HG03066 (cell line): ENCODE data around the gene ATP6V0B.
A peak's percentile ranks its signal among the peaks of the same experiment; 100 is the strongest.

Experiments used
- ATAC-seq: cut with Tn5 transposase; IDR thresholded peaks from one replicate; pipeline ENCODE4 v1.9.1; 2021; ENCODE audit warnings: low read depth; ENCODE audit not compliant: unreplicated experiment

Gene ATP6V0B

GRCh38 chr1:43974443-43975248 lies at the start of gene ATP6V0B:
Gene ATP6V0B (plus strand): TSS chr1:43974960. CDS start chr1:43975041, 81 bp downstream.
- peak; percentile 63 for ATAC-seq

DNA sequence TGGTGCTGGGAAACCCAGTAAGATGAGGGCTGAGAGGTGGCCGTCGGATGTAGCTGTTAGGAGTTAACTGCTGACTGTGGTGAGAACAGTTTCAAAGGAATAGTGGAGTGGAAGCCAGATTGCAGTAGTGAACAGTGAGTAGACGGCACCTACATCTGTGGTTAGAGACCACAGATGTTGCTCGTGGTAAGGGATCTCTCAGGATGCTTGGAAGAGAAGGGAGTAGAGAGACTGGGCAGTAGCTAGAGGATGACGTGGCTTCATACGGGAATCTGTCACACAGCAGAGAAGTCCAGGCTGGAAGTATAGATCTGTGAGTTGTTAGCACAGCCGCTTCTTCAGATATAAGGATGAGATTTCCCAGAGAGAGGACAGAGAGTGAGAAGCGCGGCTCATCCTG lies 48.9 kb upstream of the ATP6V0B start:
- ATAC-seq: no peak

GRCh38 chr1:43930168-43930948 lies 44.4 kb upstream of the ATP6V0B start:
- no peak for ATAC-seq

DNA sequence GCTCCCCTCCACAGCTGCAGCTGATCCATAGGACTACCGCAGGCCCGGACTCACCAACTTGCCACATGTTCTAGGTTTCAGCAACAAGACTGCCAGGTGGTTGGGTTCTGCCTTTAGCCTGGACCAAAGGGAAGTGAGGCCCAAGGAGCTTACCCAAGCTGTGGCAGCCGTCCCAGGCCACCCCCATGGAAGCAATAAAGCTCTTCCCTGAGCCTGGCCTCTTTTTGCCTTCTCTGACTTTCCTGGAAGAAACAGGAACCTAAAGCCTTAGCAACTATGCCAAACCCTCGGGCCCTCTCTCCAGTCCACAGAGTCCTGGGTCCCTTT lies 43.8 kb upstream of the ATP6V0B start:
- no peak for ATAC-seq

DNA sequence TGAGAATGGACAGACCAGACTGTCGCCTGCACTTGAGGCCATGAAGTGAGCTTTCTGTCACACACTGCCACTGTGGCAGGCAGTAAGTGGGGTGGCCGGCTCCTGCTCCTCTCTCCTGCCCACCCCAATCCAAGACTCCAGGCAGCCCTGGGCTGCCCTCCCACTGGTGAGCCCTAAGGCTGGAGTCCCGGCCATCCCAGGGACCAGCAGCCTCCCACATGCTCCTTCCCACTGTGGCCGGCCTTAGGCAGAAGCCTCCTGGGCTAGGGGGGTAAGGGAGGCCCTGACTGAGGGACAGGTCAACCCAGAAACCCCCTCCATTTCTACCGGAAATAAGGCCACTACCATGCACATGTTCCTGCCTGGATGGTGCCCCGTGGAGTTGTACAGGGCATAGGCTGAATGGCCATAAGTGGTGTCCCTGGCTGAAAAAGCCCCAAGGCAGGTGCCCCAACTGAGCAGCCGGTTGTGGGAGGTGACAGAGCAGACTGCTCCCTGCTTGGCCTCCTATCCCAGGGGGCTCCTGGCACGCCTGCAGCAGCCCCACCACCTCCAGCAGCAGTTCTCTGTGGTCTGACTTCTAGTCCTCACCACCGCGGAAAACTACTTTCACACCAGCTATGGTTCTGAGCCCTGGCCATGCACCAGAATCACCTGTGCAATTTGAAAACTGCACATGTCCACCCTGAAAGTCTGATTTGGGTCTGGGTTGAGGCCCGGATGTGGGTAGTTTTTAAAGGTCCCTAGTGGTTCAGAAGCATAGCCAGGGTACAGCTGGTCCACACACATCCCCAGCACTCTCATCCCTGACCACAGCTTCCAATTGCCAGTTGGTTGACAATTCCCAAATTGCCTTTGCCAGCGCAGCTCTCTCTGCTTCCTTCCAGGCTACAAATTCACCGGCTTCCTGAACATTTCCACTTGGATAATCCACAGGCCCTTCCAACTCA lies 42.8 kb upstream of the ATP6V0B start:
- ATAC-seq: no peak

DNA sequence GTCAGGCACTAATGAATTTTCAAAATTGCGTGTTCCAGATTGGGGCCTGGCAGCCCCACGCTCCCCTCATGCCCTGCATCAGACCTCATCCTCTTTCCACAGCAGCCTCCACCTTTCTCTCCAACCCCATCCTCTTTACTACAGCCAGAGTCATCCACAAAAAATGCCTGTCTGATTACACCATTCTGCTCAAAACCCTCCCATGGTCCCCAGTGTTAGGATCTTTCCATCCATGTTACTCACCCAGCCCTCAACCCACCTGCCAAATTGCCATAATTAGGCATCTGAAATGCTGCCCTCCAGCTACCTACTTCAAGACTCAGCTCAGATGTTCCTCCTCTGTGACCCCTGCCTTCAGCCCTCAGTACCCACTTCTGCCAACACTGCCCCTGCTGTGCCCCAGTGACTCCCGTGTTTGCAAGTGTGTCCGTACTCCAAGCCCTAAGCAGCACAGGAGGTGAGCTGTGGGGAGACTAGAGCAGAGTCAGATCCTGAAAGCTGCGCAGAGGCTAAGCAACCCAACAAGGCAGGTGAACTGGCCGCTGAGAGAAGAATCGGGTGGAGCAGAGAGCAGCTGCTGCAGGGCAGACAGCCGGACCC lies 41.9 kb upstream of the ATP6V0B start:
- no peak for ATAC-seq

DNA sequence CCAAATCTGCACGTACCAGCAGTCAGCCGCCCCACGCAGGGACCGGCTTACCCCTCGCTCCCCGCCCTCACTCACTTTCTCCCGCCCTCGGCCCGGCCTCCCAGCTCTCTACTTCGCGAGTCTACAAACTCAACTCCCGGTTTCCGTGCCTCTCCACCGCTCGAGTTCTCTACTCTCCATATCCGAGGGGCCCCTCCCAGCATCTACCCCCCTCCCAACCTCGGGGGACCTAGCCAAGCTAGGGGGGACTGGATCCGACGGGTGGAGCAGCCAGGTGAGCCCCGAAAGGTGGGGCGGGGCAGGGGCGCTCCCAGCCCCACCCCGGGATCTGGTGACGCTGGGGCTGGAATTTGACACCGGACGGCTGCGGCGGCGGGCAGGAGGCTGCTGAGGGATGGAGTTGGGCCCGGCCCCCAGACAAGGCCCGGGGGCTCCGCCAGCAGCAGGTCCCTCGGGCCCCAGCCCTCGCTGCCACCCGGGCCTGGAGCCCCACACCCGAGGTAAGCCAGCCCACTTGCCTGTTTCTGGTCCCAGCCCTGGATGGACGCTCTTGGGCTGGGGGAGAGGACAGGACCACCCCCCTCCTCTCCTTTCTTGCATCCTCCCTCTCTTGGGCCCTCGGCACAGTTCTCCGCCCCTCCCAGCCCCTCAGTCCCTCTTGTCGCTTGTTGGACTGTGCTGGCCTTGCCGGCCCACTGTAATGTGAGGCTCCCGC lies 41.2 kb upstream of the ATP6V0B start, which contains the start of gene ARTN:
ARTN (plus strand) TSS at position 416 of the 715 bp plus-strand sequence. CDS start 1,856 bp downstream, outside the sequence.
- ATAC-seq: no peak

DNA sequence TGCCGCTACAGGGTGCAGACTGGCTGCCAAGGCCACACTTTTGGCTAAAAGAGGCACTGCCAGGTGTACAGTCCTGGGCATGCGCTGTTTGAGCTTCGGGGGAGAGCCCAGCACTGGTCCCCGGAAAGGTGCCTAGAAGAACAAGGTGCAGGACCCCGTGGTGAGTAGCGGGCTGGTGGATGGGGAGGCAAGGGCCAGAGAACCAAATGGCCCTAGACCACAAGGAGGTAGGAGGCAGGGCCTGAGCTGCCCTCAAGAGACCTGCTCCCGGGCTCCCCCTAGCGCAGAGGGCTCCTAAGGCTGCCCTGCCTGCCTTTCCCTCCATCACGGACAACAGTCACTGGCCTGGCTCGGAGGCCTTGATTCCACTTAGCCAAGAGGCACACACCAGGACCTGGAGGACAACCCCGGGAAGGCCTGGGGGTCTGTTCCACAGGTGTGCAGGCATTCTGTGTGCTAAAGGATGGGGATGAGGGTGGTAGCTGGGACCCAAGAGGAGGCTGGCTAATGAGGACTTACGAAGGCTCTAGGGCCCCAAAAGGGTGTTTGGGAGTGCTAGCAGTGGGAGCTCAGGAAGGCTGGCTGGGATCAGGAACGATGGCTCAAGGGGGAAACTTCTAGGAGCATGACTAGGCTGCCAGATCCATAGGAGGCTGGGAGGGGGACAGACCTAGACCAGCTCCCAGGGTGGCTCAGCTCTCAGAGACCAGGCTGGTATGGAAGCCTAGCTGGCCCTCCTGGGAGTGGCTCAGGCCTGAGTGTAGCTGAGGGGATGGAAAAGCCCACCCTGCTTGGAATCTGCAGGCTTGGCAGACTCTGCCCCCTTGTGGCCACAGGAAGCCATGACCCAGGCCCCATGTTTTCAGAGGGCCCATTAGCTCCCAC lies 40.4 kb upstream of the ATP6V0B start:
- no peak for ATAC-seq

DNA sequence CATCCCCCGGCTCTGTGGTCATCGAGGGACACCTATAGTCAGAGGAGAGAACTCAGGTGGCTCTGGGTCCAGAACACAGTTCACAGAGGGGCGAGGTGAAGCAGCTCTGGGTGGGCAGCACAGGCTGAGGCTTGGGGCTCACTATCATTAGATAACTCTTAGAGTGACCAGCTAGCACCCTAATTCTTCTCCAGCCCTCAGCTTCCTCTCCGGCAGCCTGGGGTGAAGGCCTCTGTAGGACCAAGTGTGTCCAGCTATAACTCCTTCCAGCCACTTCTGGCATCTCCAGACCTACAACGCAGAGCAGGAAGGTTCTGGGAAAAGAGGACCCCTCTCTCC lies 39.8 kb upstream of the ATP6V0B start:
- ATAC-seq: no peak

- no peak for ATAC-seq
Observed at GRCh38 chr1:43935711-43936427, 38.9 kb upstream of the ATP6V0B start.

- ATAC-seq: no peak
Observed at GRCh38 chr1:43936431-43937151, 38.2 kb upstream of the ATP6V0B start.

DNA sequence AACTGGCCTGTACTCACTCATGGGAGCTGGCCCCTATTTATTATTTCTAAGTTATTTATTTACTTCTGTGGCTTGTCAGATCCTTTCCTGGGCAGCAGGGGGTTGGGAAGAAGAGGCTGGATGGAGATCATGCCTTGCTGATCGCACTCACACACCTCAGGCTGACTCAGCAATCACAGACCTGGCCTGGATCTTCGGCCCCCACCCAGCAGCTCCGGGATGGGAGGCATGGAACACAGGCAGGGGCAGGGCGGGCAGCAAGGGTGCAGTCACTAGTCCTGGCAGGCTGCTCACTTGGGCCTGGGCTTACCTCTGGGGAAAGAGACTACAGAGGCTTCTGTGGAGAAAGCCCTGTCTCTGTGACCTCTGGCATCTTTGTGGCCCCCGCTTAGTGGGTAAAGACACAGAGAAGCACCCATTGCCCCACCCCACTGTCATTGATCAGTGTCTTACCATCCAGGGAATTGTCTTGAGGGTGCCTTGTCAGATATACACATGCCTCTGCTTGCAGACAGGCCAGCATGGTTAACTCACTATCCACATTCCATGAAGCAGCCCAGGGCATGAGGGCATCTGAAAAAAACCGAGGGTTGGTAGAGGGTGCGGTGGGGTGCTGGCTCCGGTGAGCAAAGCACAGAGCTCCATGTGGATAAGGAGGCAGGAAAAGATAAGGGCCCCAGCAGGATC lies 37.4 kb upstream of the ATP6V0B start:
- no peak for ATAC-seq

DNA sequence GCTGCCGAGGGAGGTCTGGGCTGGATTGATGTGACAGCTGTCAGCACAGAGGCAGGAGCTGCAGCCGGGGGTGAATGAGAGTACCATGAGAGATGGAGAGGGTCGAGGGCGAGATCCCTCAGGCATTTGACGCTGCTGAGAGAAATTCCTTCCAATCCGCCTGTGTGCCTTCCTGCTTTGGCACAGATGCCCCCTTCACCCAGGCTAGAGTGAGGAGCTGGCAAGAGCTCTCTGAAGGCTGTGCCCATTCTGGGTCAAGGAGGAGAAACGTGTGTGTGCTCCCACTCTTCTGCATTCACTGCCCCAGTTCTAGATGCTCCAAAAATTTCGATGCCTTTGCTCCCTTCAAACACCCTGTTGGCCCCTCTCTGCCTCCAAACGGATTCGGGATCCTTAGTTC lies 36.4 kb upstream of the ATP6V0B start:
- no peak for ATAC-seq

GRCh38 chr1:43938892-43939587 lies 35.7 kb upstream of the ATP6V0B start:
- no peak for ATAC-seq

- no peak for ATAC-seq
Observed at GRCh38 chr1:43942411-43942810, 32.3 kb upstream of the ATP6V0B start.

DNA sequence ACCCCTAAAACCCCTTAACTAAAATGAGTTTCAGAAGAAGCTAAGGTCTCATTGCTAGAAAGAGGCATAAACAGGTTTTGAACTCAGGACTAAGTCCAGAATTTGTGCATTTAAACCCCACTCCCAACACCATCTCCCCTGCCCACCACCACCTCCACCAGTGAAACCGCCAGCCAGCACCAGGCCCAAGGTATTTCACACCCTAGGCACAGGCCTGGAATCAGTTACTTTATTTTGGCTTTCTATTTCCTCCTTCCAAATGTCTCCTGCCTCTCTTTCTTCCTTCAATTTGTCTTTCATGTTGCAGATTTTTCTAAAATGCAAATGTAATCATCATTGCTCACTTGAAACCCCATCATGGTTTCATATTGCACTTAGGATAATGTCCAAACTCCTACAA lies 29.9 kb upstream of the ATP6V0B start:
- no peak for ATAC-seq
